ENCODE results near the gene TMEM8B. TPM values are rescaled to one million over a fixed set of nuclear protein-coding genes. Genes with fewer than 3 reads are reported as not detected.
"Not testable (repeated sequence)": the region's sequence is repeated elsewhere in the genome, so short reads cannot be mapped to it uniquely, and the experiment has no call there.

Gene TMEM8B
- total and polyA plus RNA-seq, 2 experiments from 2014 or later: 17.0 to 17.9 TPM

- H3K36me3 ChIP-seq: no peaks in the 10 kb centered on the region
- no peaks in the 10 kb centered on the region for H3K4me1 ChIP-seq (ENCODE audit: low read depth)
- H3K9me3 ChIP-seq (ENCODE audit: low read depth): no peaks in the 10 kb centered on the region
- no peak overlapping the region for H3K27ac ChIP-seq
- H3K27me3 ChIP-seq: peaks cover 44% of the 10 kb centered on the region
- TF ChIP-seq CTCF (IDR thresholded peaks at IDR 0.05; ENCODE audit: low read depth, low read length): no peak
- peak in 1 of 2 donors; percentile 45 for DNase-seq (ENCODE audit: low read depth in 1 of 2, low spot score in 1 of 2)
- H3K4me3 ChIP-seq: no peak overlapping the region
Observed at GRCh38 chr9:35891646-35892045, 62.6 kb downstream of the TMEM8B start.

GRCh38 chr9:35892051-35892450 lies 63.0 kb downstream of the TMEM8B start:
- no peak overlapping the region for H3K4me3 ChIP-seq
- peaks cover 44% of the 10 kb centered on the region for H3K27me3 ChIP-seq
- no peak for DNase-seq (ENCODE audit: low read depth in 1 of 2, low spot score in 1 of 2)
- no peak for TF ChIP-seq CTCF (IDR thresholded peaks at IDR 0.05; ENCODE audit: low read depth, low read length)
- H3K36me3 ChIP-seq: no peaks in the 10 kb centered on the region
- H3K27ac ChIP-seq: no peak overlapping the region
- no peaks in the 10 kb centered on the region for H3K4me1 ChIP-seq (ENCODE audit: low read depth)
- H3K9me3 ChIP-seq (ENCODE audit: low read depth): no peaks in the 10 kb centered on the region

- peaks cover 76% of the 10 kb centered on the region for H3K27me3 ChIP-seq
- DNase-seq (ENCODE audit: low read depth in 1 of 2, low spot score in 1 of 2): no peak
- TF ChIP-seq CTCF (IDR thresholded peaks at IDR 0.05; ENCODE audit: low read depth, low read length): no peak
- no peaks in the 10 kb centered on the region for H3K4me1 ChIP-seq (ENCODE audit: low read depth)
- no peak overlapping the region for H3K27ac ChIP-seq
- H3K4me3 ChIP-seq: no peak overlapping the region
- no peaks in the 10 kb centered on the region for H3K36me3 ChIP-seq
- H3K9me3 ChIP-seq (ENCODE audit: low read depth): no peaks in the 10 kb centered on the region
Observed at GRCh38 chr9:35896570-35896969, 67.5 kb downstream of the TMEM8B start.

GRCh38 chr9:35897376-35898099 lies 68.5 kb downstream of the TMEM8B start:
- H3K9me3 ChIP-seq (ENCODE audit: low read depth); H3K36me3 ChIP-seq; DNase-seq (ENCODE audit: low read depth in 1 of 2, low spot score in 1 of 2); H3K4me1 ChIP-seq (ENCODE audit: low read depth); H3K4me3 ChIP-seq; H3K27ac ChIP-seq: not testable (repeated sequence)
- peaks cover 73% of the 10 kb centered on the region for H3K27me3 ChIP-seq

GRCh38 chr9:35898337-35898736 lies 69.3 kb downstream of the TMEM8B start:
- no peak for DNase-seq (ENCODE audit: low read depth in 1 of 2, low spot score in 1 of 2)
- no peak for TF ChIP-seq CTCF (IDR thresholded peaks at IDR 0.05; ENCODE audit: low read depth, low read length)
- Histone ChIP-seq H3K27me3 (peaks cover 70% of the 10 kb centered on the region), H3K9me3 (ENCODE audit: low read depth) (no peaks in the 10 kb centered on the region), H3K36me3 (no peaks in the 10 kb centered on the region), H3K27ac (no peak overlapping the region), H3K4me1 (ENCODE audit: low read depth) (no peaks in the 10 kb centered on the region), H3K4me3 (no peak overlapping the region)

GRCh38 chr9:35899021-35899420 lies 70.0 kb downstream of the TMEM8B start:
- no peak overlapping the region for H3K4me3 ChIP-seq
- H3K36me3 ChIP-seq: no peaks in the 10 kb centered on the region
- H3K27ac ChIP-seq: no peak overlapping the region
- H3K9me3 ChIP-seq (ENCODE audit: low read depth): no peaks in the 10 kb centered on the region
- no peak for TF ChIP-seq CTCF (IDR thresholded peaks at IDR 0.05; ENCODE audit: low read depth, low read length)
- no peak for DNase-seq (ENCODE audit: low read depth in 1 of 2, low spot score in 1 of 2)
- H3K27me3 ChIP-seq: peaks cover 63% of the 10 kb centered on the region
- no peaks in the 10 kb centered on the region for H3K4me1 ChIP-seq (ENCODE audit: low read depth)
